ENCODE measurements around the gene ADRM1. TPM values are rescaled to one million over a fixed set of nuclear protein-coding genes. Genes with fewer than 3 reads are reported as not detected.

ADRM1 gene
- total and polyA plus RNA-seq, 12 donors: 50.6 to 254 (median 126) TPM

- H3K9me3 ChIP-seq (replicated peaks in 1 of 3): no peaks in the 10 kb centered on the region
- TF ChIP-seq CTCF (IDR thresholded peaks at IDR 0.05): no peak
- no peak for TF ChIP-seq POLR2A (IDR thresholded peaks at IDR 0.05)
- no peak overlapping the region for H3K27ac ChIP-seq
- peaks cover 0 to 46% of the 10 kb centered on the region in 2 donors for H3K36me3 ChIP-seq (replicated peaks in 1 of 2)
- H3K4me1 ChIP-seq (replicated peaks in 1 of 2): no peaks in the 10 kb centered on the region
- no peak overlapping the region for H3K4me3 ChIP-seq
- no peak for DNase-seq
- WGBS, 4 donors: 79 to 88% (median 84%) methylated on average over 6 of the region's 6 CpGs
- H3K27me3 ChIP-seq: no peaks in the 10 kb centered on the region
- intact Hi-C loops (cut with DNase I): no loop called here
These were observed 26.4 kb upstream of the ADRM1 start for GRCh38 chr20:62276439-62276838.

- TF ChIP-seq CTCF (IDR thresholded peaks at IDR 0.05) (no peak), POLR2A (IDR thresholded peaks at IDR 0.05) (no peak)
- intact Hi-C loops (cut with DNase I): no loop called here
- Histone ChIP-seq H3K27ac (no peak overlapping the region), H3K4me1 (replicated peaks in 1 of 2) (no peaks in the 10 kb centered on the region), H3K4me3 (no peak overlapping the region), H3K27me3 (no peaks in the 10 kb centered on the region), H3K36me3 (replicated peaks in 1 of 2) (peaks cover 0 to 51% of the 10 kb centered on the region in 2 donors), H3K9me3 (replicated peaks in 1 of 3) (no peaks in the 10 kb centered on the region)
- DNase-seq: no peak
- 71 to 81% (median 76%) methylated on average over 13 of the region's 13 CpGs for WGBS, 4 donors
These were observed 25.5 kb upstream of the ADRM1 start for GRCh38 chr20:62277253-62277652.

GRCh38 chr20:62280303-62280702, 22.5 kb upstream of the ADRM1 start:
- no peak for TF ChIP-seq POLR2A (IDR thresholded peaks at IDR 0.05)
- no peak for TF ChIP-seq CTCF (IDR thresholded peaks at IDR 0.05)
- DNase-seq: no peak
- intact Hi-C loops (cut with DNase I): no loop called here
- Histone ChIP-seq H3K9me3 (replicated peaks in 1 of 3) (no peaks in the 10 kb centered on the region), H3K27ac (no peak overlapping the region), H3K4me1 (replicated peaks in 1 of 2) (no peaks in the 10 kb centered on the region), H3K4me3 (no peak overlapping the region), H3K36me3 (replicated peaks in 1 of 2) (peaks cover 0 to 52% of the 10 kb centered on the region in 2 donors), H3K27me3 (no peaks in the 10 kb centered on the region)
- WGBS, 4 donors: 81 to 95% (median 86%) methylated on average over 4 of the region's 4 CpGs

GRCh38 chr20:62281161-62281933, 21.4 kb upstream of the ADRM1 start:
- no peaks in the 10 kb centered on the region for H3K4me1 ChIP-seq (replicated peaks in 1 of 2)

More at GRCh38 chr20:62281161-62281933, 21.4 kb upstream of the ADRM1 start:
- intact Hi-C loops (cut with DNase I): no loop called here
- Histone ChIP-seq H3K9me3 (replicated peaks in 1 of 3) (no peaks in the 10 kb centered on the region), H3K27ac (no peak overlapping the region), H3K4me3 (no peak overlapping the region), H3K27me3 (no peaks in the 10 kb centered on the region), H3K36me3 (replicated peaks in 1 of 2) (peaks cover 0 to 63% of the 10 kb centered on the region in 2 donors)
- WGBS, 4 donors: 96 to 98% (median 96%) methylated on average over 27 to 31 of the region's 31 CpGs
- DNase-seq: no peak
- no peak for TF ChIP-seq CTCF (IDR thresholded peaks at IDR 0.05)
- TF ChIP-seq POLR2A (IDR thresholded peaks at IDR 0.05): no peak

All from adrenal gland (tissue), 12 donors.